IPS DF 6.9 (cell line): ENCODE data around the gene MRNIP.
"Not testable (repeated sequence)": the region's sequence is repeated elsewhere in the genome, so short reads cannot be mapped to it uniquely, and the experiment has no call there.

Experiments used
- DNase-seq: peaks from one replicate; pipeline ENCODE4 v3.0.0-alpha.2; 2013; ENCODE audit warnings: low read depth, low spot score
- H3K27ac ChIP-seq: one replicate; pipeline ENCODE4 v1.5.1; 2013; ENCODE audit warnings: low read length, control low read depth
- H3K27me3 ChIP-seq: 2 replicates; pipeline ENCODE4 v1.6.1; 2013; ENCODE audit warnings: mild to moderate bottlenecking, low read length; ENCODE audit not compliant: control insufficient read depth, insufficient read depth
- H3K36me3 ChIP-seq: 2 replicates; pipeline ENCODE4 v1.6.1; 2013; ENCODE audit warnings: low read length; ENCODE audit not compliant: control insufficient read depth, insufficient read depth
- H3K4me1 ChIP-seq: 2 replicates; pipeline ENCODE4 v1.6.1; 2013; ENCODE audit warnings: low read length; ENCODE audit not compliant: control insufficient read depth, insufficient read depth
- H3K4me3 ChIP-seq: 2 replicates; pipeline ENCODE4 v1.5.1; 2013; ENCODE audit warnings: mild to moderate bottlenecking, low read length
- H3K9me3 ChIP-seq: 2 replicates; pipeline ENCODE4 v1.6.1; 2013; ENCODE audit warnings: low read length, inconsistent platforms; ENCODE audit not compliant: control insufficient read depth, insufficient read depth
- WGBS: extraction: QIAGEN DNeasy Blood & Tissue Kit; methylation state at CpG from one replicate; pipeline ENCODE4 v1.1.7; 2013; ENCODE audit warnings: mixed read lengths, missing lambda C conversion rate; ENCODE audit not compliant: insufficient read length, insufficient coverage; 5-methylcytosine and 5-hydroxymethylcytosine counted together

Gene MRNIP

GRCh38 chr5:179795863-179796833, 62.5 kb downstream of the MRNIP start:
- WGBS, result no CpG with 5 or more reads among the region's 113 CpGs
- H3K4me3 ChIP-seq, result peak overlapping the region; percentile 77; the same call in 1 of the 2 replicates
- H3K27ac ChIP-seq, result no peak overlapping the region
- no peaks in the 10 kb centered on the region for H3K27me3 ChIP-seq
- H3K9me3 ChIP-seq, result no peaks in the 10 kb centered on the region
- H3K4me1 ChIP-seq, result peaks cover 3% of the 10 kb centered on the region; the same call in 1 of the 2 replicates
- H3K36me3 ChIP-seq, result peaks cover 23% of the 10 kb centered on the region
- no peak for DNase-seq

DNA sequence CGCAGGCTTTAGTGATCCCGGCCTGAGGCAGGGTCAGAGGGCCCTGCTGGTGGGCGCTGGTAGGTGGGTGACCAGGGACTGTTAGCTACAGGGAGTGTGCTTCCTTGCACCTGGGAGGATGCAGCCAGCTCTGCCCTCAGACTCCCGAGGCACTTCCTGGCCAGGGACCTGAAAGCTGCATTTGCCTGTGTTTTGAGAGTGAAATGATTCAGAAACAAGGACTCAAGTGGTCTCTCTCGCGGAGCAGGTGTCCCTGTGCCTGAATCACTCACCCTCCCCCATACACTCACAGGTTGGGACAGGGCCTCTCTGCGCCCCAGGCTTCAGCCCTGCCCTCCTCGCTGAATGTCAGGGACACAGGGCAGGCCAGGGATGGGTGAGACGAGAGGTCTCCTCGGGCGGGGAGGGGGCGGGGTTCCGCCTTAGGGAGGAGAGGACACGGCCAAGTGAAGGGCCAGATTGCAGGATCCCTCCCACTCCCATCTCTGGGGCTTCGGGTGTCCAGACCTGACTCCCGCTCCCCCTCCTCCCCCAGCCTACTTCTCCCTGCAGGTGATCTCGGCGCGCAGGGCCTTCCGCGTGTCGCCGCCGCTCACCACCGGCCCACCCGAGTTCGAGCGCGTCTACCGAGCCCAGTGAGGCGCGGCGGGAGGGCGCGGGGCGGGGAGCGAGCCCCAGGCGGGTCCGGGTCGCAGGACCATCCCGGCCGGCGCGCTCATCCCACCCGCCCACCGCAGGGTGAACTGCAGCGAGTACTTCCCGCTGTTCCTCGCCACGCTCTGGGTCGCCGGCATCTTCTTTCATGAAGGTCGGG, 63.4 kb downstream of the MRNIP start:
- Histone ChIP-seq H3K9me3 (no peaks in the 10 kb centered on the region), H3K4me3 (peak overlapping the region; percentile 77; the same call in 1 of the 2 replicates), H3K27ac (no peak overlapping the region), H3K27me3 (no peaks in the 10 kb centered on the region), H3K4me1 (peaks cover 3% of the 10 kb centered on the region; the same call in 1 of the 2 replicates), H3K36me3 (peaks cover 23% of the 10 kb centered on the region)
- WGBS, result no CpG with 5 or more reads among the region's 53 CpGs
- no peak for DNase-seq

DNA sequence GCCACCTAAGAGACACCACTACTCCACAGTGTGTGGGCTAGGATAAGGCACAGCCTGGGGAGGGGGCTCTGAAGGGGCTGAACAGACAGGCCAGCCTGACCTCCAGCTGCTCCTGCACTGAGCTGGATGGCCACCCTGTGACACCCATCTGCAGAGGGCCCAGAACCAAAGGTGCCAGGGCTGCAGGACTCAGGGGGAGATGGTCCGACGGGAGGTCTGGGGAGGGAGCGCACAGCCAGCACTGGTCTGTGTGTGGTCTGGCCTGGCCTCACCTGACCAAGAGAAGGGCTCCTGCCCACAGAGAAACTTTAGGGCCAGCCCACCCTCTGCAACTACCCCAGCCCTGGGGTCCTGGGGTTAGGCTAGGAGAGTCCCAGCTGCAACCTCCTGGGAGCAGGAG, 64.0 kb downstream of the MRNIP start:
- no peaks in the 10 kb centered on the region for H3K9me3 ChIP-seq
- no peak overlapping the region for H3K4me3 ChIP-seq
- WGBS, result no CpG with 5 or more reads among the region's 3 CpGs
- DNase-seq, result no peak
- peaks cover 3% of the 10 kb centered on the region; the same call in 1 of the 2 replicates for H3K4me1 ChIP-seq
- no peaks in the 10 kb centered on the region for H3K27me3 ChIP-seq
- peaks cover 17% of the 10 kb centered on the region for H3K36me3 ChIP-seq
- H3K27ac ChIP-seq, result no peak overlapping the region

- Histone ChIP-seq H3K27ac (no peak overlapping the region), H3K27me3 (no peaks in the 10 kb centered on the region), H3K36me3 (peaks cover 13% of the 10 kb centered on the region), H3K4me3 (no peak overlapping the region), H3K9me3 (no peaks in the 10 kb centered on the region), H3K4me1 (peaks cover 3% of the 10 kb centered on the region; the same call in 1 of the 2 replicates)
- no CpG with 5 or more reads among the region's 3 CpGs for WGBS
- no peak for DNase-seq
Observed at GRCh38 chr5:179794171-179794570, 64.4 kb downstream of the MRNIP start.

GRCh38 chr5:179793468-179794139, 65.0 kb downstream of the MRNIP start, which contains the start of gene LTC4S:
TSS of gene LTC4S (plus strand) at chr5:179793986. CDS start at chr5:179794081, 95 bp downstream.
- peaks cover 3% of the 10 kb centered on the region; the same call in 1 of the 2 replicates for H3K4me1 ChIP-seq
- no CpG with 5 or more reads among the region's 19 CpGs for WGBS
- no peak within 1 kb of the TSS for H3K4me3 ChIP-seq
- no peaks in the 10 kb centered on the region for H3K27me3 ChIP-seq
- H3K36me3 ChIP-seq, result peaks cover 7% of the 10 kb centered on the region
- no peak for DNase-seq
- no peak within 1 kb of the TSS for H3K27ac ChIP-seq
- no peaks in the 10 kb centered on the region for H3K9me3 ChIP-seq

DNA sequence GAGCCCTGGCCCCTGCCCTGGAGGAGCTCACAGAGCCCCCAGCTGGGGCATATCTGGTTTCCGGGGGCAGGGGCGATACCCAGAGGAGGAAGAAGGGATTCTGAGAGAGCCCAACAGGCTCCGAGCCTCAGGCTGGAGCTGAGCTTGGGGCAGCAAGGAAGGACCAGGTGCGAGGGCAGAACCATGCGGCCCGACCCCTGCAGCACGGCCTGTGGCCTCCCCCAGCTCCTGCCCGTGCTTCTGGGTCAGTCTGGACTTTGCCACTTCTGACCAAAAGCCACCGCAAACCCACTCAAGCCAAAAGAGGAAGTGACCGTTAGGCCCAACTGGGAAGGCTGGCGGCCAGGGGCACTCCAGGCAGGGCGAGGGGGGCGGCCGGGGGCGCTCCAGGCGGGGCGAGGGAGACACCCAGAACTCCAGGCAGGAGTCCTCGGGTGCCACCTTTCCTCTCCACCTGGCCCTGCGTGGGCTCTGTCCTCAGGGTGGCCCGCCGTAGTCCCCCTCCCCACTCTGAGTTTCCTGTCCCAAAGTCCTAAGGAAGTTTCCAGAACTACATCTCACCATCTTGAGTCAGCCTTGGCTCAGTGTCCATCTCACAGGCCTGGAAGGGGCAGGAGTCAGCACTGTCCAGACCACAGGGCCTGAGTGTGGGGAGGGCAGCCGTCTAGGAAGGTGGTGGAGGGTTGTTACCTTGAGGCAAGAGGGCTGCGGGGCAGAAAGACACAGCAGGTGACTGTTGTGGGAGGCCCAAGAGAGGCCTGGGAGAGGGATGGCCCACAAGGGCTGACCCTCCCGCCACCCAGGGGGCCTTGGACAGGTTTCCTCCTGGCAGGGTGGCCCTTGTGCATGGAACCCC, 65.8 kb downstream of the MRNIP start:
- Histone ChIP-seq H3K4me3 (no peak overlapping the region), H3K27ac (no peak overlapping the region), H3K9me3 (no peaks in the 10 kb centered on the region), H3K4me1 (peaks cover 3% of the 10 kb centered on the region; the same call in 1 of the 2 replicates), H3K27me3 (no peaks in the 10 kb centered on the region; the same call in 1 of the 2 replicates), H3K36me3 (peaks cover 2% of the 10 kb centered on the region)
- DNase-seq, result no peak
- no CpG with 5 or more reads among the region's 24 CpGs for WGBS

GRCh38 chr5:179791881-179792611, 66.6 kb downstream of the MRNIP start:
- WGBS, result no CpG with 5 or more reads among the region's 15 CpGs
- H3K4me1 ChIP-seq, result peaks cover 3% of the 10 kb centered on the region; the same call in 1 of the 2 replicates
- DNase-seq, result no peak
- no peak overlapping the region for H3K4me3 ChIP-seq
- no peaks in the 10 kb centered on the region; the same call in 1 of the 2 replicates for H3K36me3 ChIP-seq
- no peaks in the 10 kb centered on the region for H3K9me3 ChIP-seq
- no peak overlapping the region for H3K27ac ChIP-seq
- no peaks in the 10 kb centered on the region; the same call in 1 of the 2 replicates for H3K27me3 ChIP-seq

DNA sequence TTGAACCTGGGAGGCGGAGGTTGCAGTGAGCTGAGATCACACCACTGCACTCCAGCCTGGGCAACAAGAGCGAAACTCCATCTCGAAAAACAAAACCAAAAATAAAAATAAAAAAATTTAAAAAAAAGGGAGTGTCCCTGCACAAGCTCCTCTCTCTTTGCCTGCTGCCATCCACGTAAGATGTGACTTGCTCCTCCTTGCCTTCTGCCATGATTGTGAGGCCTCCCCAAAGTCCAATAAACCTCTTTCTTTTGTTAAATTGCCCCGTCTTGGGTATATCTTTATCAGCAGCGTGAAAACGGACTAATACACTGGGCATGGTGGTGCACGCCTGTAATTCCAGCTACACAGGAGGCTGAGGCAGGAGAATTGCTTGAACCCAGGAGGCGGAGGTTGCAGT, 69.3 kb downstream of the MRNIP start:
- H3K9me3 ChIP-seq, H3K27me3 ChIP-seq, DNase-seq, H3K4me1 ChIP-seq, H3K27ac ChIP-seq, H3K36me3 ChIP-seq, H3K4me3 ChIP-seq: not testable (repeated sequence)
- WGBS, result no CpG with 5 or more reads among the region's 9 CpGs
